ACHN (cell line): ENCODE measurements around the gene CDS2.

Source experiments
- DNase-seq: peaks from one replicate; pipeline ENCODE4 v3.0.0-alpha.2; 2015
- in situ Hi-C: cut with HindIII; loops from 2 replicates; pipeline ENCODE4 v1.10.0; 2017; ENCODE audit warnings: low sequenced_read_pairs, low pct_ligation_motif_present, low pct_unique_long_range_greater_than_20kb

The CDS2 gene

DNA sequence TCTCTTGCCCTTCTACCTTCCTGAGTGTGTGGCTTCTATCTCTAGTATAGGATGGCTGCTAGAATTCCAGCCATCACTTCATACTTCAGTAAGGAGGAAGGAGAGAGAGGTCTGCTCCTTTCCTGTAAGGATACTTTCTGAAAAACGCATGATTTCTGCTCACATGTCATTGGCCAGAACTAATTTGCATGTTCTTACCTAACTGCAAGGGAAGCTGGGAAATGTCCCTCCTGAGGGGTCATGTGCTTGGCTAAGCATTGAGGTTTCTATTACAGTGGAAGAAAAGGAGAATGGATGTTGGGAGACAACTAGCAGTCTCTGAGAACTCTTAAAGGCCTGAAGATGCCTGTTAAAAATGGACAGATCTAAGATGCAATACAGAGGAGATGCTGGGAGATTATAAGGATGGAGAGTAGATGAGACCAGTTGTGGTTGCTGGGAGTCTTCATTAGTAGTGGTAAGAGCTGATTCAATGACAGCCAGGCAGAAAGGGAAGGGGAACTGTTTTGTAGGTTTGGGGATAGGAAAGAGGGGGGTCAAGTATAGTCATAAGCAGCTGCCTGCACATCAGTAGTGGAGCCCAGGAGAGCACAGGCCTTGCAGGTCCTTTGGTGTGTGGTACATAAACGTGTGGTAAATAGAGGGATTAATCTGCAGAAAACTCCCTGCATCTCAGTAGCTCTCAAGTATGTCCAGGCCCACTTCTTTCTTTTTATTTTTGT lies 20.2 kb downstream of the CDS2 start:
- no peak for DNase-seq
- in situ Hi-C loops: no loop called here

DNA sequence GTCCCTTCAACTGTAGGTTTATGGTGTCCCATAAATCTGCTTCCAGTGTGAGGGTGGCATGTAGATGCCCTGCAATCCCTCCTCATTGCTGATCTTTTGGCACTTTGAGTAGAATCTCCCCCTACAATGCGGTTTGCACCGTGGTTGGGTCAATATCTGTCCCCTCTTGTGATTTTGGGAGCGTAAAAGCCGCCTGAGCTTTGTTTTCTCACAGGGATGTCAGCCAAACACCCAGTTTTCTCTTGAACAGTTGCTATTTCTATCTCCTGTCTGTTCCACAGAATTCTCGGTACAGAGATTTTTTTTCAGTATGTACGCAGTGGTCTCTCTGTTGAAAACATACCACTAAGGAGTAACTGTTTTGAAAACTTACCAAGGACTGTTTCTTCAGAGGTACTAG lies 21.8 kb downstream of the CDS2 start:
- in situ Hi-C loops: no loop called here
- DNase-seq: no peak

DNA sequence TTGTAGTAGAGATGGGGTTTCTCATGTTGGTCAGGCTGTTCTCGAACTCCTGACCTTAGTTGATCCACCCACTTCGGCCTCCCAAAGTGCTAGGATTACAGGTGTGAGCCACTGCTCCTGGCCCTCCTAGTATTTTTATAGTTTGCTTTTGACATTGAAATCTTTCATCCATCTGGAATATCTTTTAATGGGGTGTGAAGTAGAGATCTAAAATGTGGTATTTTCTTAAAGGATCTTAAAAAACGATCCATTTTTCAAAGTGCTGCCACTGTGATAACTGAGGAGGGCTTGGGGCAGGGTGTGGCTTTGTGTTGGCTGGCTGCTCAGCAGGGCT lies 23.1 kb downstream of the CDS2 start:
- no peak for DNase-seq
- in situ Hi-C loops: no loop called here

DNA sequence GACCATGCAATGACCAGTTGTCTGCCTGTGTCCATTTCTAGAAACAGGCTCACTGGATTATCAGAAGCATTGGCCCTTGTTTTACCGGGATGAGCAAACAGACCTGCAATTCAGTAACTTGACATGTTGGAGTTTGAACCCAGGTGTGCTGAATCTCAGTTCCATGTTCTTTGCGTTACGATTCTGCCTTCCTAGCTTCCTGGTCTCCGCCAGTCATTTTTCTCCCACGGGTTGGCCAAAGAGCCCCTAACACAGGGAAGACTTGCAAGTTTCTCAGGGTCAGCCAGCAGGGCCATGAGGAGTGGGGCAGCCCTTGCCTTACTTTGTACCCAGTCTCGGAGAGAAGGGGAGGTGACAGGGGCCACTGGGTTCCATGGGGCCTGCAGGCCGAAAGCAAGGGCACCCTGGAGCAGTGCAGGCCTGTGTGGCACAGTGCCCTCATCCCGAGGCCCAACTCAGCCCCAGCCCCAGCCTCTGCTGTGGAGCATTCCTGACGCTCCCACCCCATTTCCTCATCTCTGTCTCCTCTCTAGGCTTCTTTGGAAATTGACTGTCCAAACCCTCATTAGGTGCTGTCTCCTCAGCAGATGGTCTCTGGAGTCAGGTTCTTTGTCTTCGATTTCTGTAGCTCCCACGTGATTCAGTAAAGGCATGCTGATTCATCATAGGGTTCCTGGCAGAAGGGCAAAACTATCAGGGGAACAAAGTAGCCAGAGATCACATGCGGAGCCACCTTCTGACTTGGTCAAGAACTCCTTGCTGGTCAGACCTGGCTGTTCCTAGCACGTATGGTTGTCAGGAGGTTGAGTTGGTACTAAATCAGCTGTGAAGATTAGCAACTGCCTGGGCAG lies 23.6 kb downstream of the CDS2 start:
- in situ Hi-C loops: no loop called here
- DNase-seq: no peak

DNA sequence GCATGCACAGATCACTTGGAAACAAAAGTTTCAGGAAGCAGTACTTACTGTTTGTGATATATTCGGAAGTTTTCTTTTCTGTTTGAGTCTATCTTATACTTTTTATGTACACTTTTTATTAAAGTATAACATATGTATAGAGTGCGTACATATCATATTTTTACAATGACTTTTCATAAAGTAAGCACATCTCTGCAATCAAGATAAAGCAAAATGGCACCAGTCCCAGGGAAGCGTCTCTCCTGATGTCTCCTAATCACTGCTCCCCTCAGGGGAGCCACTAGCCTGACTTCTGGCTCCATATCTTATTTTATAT lies 26.3 kb downstream of the CDS2 start:
- DNase-seq: no peak
- in situ Hi-C loops: no loop called here

DNA sequence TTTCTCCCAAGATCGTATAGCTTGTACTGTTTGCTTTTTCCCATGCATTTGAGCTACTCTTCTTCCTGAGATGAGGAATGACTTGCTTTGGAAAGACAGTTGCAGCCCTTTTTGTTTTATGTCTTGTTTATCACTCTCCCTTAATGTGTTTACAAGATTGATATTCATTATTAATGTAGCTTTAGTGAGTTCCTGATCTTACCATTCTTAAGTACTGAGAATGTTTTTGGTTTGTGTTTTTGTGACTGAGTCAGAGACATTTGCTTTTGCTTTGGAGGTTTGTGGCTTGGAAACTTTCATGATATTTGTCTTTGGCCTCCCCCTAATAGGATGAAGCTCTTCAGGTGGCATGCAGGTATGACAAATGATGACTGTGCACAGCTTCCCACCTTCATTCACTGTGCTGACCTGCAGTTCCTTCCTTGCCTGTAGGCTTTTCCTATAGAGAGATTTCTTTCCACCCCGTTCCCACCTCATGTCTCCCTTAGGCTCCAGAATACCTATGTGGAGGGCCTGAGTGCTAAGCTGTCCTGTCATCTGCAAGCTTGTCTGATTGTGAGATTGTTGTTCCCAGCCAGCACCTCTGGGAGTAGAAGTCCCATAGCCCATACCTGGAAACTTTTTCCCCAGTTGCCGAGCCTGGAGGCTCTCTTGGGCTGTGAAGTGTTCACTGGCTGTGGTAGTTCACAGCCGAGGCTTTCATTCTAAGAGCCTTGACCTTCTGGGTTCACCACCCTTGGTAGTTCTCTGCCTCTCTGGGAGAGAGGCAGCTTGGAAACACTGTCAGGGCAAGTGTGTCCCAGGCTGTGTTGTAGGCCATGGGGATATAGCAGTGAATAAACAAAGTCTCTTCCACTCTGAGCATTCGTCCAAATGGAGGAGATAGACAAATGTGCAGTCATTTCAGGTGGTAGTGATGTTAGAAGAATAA lies 27.1 kb downstream of the CDS2 start:
- DNase-seq: no peak
- in situ Hi-C loops: no loop called here

DNA sequence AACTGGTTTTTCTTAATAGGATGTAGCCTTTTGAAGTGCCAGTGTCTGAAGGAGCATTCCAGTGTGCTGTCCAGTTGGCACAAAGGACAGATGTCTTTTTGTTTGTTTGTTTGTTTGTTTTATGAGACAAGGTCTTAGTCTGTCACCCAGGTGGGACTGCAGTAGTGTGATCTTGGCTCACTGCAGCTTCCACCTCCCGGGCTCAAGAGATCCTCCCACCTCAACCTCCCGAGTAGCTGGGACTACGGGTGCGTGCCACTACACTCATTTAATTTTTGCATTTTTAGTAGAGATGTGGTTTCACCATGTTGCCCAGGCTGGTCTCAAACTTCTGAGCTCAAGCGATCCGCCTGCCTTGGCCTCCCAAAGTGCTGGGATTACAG lies 27.7 kb downstream of the CDS2 start:
- in situ Hi-C loops: no loop called here

DNA sequence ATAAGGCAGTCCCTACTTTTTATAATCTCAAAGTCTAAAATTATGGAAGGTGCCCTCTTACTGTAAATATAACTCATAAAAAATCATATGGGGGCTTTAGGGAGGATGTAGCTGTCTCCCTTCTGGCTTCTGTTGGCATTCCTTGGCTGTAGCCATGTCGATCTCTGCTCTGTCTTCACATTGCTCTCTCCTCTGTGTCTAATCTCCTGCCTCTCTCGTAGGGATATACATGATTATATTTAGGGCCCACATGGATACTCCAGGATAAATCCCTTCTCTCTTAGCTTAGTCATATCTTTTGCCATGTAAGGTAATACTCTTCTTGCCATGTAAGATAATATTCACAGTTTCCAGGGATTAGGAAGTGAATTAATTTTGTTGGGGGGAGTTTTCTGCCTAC lies 28.6 kb downstream of the CDS2 start:
- in situ Hi-C loops: no loop called here
- no peak for DNase-seq

More for the DNA sequence above, 27.7 kb downstream of the CDS2 start:
- DNase-seq: no peak

DNA sequence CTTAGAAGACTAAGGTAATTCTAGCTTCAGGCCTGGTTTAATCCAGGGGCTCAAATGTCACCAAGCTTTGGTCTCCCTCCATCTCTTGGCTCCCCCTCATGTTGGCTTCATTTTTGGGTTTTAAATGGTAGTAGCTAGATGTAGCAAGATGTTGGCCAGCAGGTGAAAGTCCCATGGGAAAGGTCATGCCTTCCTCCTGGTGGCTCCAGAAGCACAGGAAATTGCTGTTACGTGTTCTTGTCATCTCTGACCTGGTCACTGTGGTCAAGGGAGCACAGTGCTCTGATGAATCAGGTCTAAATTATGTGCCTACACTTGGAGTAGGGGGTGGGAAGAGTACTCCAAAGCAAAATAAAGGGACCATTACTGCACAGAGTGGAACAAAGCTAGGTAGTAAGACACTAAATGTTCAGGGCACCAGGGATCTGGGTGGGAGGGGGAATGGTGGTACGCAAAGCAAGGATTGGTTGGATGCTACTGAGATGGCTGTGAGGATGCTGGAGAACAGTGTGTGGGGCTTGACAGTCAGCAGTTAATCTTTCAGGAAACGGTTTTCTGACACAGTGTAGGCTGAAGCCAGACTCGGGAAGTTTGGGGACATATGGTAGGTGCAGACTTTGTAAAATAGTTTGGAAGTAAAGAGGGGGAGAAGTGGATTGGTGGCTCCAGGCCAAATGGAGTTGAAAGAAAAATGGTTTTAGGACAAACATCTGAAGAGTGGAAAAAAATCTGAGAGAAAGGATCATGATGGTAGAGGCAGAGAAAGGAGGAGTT lies 30.1 kb downstream of the CDS2 start:
- in situ Hi-C loops: no loop called here
- DNase-seq: peak; percentile 57

DNA sequence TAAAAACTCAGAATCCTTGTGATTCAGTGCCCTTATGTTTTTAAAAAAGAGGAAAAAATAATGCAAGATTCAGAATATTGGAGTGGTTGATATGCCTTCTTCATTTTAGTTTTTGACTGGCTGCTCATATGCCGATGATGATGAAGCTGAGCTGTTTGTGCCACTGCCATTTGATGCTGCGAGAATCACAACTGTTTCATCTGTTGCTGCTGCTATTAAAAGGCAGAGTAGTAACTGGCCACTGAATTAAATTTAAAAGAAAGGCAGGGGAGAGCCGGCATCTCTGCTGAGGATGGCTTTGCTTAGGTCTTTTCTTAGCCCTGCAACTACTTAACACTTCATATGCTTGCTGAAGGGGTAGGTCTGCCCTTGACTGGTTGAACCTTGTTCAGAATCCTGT lies 33.1 kb downstream of the CDS2 start:
- in situ Hi-C loops: no loop called here
- DNase-seq: no peak

DNA sequence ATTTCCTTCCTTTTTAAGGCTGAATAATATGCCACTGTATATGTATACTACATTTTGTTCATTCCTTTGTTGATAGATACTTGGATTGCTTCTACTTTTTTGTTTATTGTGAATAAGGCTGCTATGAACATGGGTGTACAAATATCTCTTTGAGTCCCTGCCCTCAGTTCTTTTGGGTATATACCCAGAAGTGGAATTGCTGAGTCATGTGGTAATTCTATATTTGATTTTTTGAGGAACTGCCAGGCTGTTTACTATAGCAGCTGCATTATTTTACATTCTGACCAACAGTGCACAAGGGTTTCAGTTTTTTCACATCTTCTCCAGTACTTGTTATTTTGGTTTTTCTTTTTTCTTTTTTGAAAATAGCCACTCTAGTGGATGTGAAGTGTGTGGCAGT lies 34.1 kb downstream of the CDS2 start:
- no peak for DNase-seq
- in situ Hi-C loops: no loop called here

DNA sequence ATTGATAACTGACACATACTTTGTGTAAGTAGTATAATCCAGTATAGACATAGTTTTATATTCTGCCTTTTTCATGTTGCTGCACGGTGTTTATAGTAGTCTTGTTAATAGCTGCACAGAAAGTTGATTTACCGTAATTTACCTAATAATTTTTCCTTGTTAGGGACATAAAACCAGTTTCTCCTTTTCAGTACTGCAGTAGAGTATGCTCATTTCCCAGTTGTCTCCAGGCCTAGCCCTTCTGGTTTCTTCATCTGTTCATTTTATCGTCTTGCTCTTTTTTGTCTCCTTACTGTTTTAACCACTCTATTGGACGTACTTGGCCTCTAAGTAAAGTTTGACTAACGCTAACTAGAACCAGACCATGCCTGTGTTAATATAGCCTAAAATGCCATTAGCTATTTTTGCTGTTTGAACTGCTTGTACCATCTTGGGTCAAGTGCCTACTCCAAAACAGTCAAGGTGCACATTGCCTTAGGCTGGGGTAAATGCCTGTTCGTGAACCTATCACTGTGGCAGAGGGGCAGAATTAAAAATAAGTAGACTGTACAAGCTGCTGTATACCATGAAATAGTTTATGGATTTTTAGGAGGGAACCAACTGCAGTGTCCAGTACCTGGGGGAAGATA lies 34.8 kb downstream of the CDS2 start:
- in situ Hi-C loops: no loop called here
- no peak for DNase-seq

DNA sequence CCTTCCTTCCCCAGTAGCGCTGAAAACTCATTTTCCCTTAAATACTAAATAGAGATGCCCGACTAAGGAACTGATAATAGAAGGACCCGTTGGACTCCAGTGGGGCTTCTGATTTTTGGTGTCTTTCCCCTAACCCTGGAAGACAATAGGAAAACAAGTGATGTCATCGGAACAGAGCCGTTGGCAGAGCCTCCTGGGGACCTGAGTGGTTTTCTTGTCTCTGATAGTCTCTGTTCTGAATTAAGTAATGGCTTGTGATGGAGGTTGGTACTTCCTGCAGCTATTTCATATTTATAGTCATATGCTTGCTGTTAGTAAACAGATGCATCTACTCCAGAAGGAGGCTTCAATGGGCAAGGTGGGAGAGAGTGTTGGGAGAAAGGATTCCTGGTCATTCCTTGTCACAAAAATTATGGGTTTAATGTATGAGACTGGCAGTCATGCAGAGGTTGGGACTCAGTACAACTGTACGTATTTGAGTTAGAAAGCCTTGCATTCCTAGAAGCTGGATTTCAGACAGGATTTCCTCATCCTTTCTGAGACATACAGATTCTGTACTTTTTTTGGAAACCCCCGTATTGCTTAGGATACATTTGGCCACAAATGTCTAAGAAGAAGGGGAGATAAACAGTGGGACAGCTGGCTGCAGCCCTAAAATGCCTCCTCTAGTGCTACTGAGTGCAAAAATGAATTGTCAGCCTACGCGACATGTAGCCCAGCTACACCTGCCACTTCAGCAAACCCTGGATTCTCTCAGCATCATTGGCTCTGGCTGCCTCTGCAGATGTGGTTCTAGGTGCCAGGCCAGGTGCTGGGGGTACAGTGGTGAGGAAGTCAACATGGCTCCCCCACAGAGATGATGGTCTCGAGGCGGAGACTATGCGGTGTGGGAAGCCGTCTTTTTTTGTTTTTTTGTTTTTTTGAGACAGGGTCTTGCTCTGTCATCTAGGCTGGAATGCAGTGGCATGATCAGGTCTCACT lies 38.1 kb downstream of the CDS2 start:
- in situ Hi-C loops: no loop called here
- DNase-seq: no peak

DNA sequence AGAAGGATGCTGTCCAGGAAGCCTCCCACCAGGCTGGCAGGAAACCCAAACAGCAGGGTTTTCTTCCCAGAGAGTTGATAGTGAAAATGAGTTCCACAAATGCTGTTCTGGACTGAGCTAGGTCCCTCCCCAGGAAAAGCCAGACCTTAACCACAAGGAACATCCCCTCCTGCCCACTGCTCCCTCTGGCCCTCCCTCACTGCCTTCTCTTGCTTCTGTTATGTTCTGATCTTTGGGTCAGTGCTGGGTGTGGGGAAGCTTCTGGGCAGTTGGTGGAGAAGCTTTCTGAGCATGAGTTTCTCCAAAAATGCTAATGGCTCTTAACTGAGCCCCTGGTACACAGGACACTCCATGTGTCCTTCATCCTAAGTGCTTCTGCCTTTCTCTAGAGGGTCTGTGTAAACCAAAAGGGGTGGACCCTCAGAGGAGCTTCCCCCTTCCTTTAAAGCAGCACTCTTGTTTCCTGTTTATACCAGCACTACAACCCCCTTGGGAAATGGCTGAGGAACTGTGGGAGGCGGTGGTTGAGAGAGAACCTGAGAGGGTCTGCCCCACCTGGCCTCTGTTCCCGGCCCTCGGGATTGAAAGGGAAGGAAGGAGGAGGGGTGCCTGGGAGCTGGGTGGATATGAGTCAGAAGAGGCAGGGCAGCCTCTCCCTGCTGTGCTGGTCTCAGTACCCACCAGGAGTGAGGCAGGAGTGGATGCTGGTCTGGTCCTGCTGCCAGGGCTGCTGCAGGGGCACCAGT lies 42.0 kb downstream of the CDS2 start:
- in situ Hi-C loops: no loop called here

DNA sequence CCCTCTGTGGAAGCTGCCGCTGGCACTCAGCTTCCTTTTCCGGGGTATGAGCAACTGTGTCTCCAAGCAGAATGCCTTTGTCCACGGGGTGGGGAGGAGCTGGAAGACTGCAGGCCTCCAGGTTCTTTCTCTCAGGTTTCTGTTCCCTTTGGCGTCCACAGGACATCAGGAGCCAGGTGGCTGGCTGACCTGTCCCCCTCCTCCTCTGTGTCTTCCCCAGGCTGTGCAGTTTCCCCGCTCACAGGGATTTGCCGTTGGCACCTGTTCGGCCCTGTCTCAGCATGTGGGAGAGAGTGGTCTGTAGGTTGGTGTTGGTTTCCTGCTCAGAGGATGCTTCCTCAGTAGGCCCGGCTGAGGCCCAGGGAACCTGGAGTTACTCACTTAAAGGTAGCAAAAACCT lies 43.5 kb downstream of the CDS2 start:
- no peak for DNase-seq
- in situ Hi-C loops: no loop called here

More for the DNA sequence above, 42.0 kb downstream of the CDS2 start:
- DNase-seq: peak; percentile 24

DNA sequence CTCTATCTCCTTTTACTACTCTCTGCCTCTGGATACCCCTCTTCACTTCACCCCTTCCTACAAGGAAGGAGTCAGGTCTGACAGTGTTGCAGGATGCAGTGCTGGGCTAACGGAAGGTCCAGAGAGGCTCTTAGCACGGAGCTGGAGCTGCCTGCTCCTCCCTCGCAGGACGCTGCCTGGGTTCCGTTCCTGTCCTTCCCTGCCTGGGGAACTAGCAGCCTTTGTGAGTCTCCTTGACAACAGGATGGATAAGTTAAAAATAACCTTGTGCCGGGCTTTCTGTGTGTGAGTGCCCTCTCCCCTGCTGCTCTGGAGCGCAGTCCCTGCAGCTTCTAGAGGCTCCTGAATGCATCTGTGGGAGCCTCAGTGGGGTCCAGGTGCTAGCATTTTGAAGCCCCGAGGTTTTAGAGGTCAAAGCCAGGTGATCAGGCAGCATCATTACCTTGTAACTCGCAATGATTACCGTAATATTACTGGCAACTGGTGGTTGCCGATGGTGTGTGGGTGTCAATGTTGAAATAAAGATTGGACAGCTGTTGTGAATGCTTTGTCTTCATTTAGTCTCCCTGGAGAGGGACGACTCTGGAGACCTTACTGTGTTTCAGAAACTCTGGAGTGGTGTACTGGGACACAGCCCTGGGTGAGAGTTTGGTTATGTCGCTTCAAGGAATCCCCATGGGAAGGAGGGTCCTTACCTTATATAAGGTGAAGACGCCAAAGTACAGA lies 44.4 kb downstream of the CDS2 start:
- no peak for DNase-seq
- in situ Hi-C loops: no loop called here
